Stimulated activated effector memory CD8-positive, alpha-beta T cell treated with anti-CD3 and anti-CD28 coated beads, Interleukin-12 subunit alpha, Interleukin-12 subunit beta, amount 100 ng/mL, for 72 hours (primary cell): ENCODE measurements around the gene ABCC8.

Source experiments
- ATAC-seq: fragments of 150-1000 bp; cut with Tn5 transposase; 2 replicates; pipeline ENCODE4 v1.10.0; 2021
- DNase-seq, 2 donors: peaks; one replicate each; pipeline ENCODE4 v3.0.0; 2021 to 2022; ENCODE audit warnings: low spot score in 2 of 2
- H3K27ac Mint-ChIP-seq: one replicate; pipeline ENCODE4 v1.8.0; 2022; ENCODE audit warnings: mild to moderate bottlenecking, mixed read lengths
- H3K36me3 Mint-ChIP-seq: one replicate; pipeline ENCODE4 v1.8.0; 2022; ENCODE audit warnings: mild to moderate bottlenecking, mixed read lengths
- H3K4me1 Mint-ChIP-seq: one replicate; pipeline ENCODE4 v1.8.0; 2022; ENCODE audit warnings: mixed read lengths
- H3K4me3 Mint-ChIP-seq: one replicate; pipeline ENCODE4 v1.8.0; 2022; ENCODE audit warnings: mild to moderate bottlenecking, mixed read lengths
- H3K9me3 Mint-ChIP-seq: one replicate; pipeline ENCODE4 v1.8.0; 2022; ENCODE audit warnings: mixed read lengths

Gene ABCC8

GRCh38 chr11:17476317-17477083 is at the start of gene ABCC8:
Gene ABCC8, minus strand, starts transcription at chr11:17476845. Its CDS starts 69 bp downstream, at chr11:17476776.
- ATAC-seq (no peak), DNase-seq (no peak)
- no peaks in the 10 kb centered on the region for H3K4me1 Mint-ChIP-seq
- H3K9me3 Mint-ChIP-seq, result no peaks in the 10 kb centered on the region
- no peak within 1 kb of the TSS for H3K4me3 Mint-ChIP-seq
- H3K27ac Mint-ChIP-seq, result no peak within 1 kb of the TSS
- H3K36me3 Mint-ChIP-seq, result no peaks in the 10 kb centered on the region

- no peak for DNase-seq
- ATAC-seq, result no peak
- Mint-ChIP-seq H3K4me1 (no peaks in the 10 kb centered on the region), H3K4me3 (no peak overlapping the region), H3K27ac (no peak overlapping the region), H3K36me3 (no peaks in the 10 kb centered on the region), H3K9me3 (no peaks in the 10 kb centered on the region)
These were observed 49.7 kb upstream of the ABCC8 start for GRCh38 chr11:17526326-17526725.

- DNase-seq, result no peak
- no peak for ATAC-seq
- Mint-ChIP-seq H3K27ac (no peak overlapping the region), H3K9me3 (no peaks in the 10 kb centered on the region), H3K4me3 (no peak overlapping the region), H3K36me3 (no peaks in the 10 kb centered on the region), H3K4me1 (no peaks in the 10 kb centered on the region)
These were observed 48.9 kb upstream of the ABCC8 start for GRCh38 chr11:17525570-17525969.

GRCh38 chr11:17524221-17524620 is 47.6 kb upstream of the ABCC8 start:
- no peak overlapping the region for H3K27ac Mint-ChIP-seq
- DNase-seq (no peak), ATAC-seq (no peak)
- no peaks in the 10 kb centered on the region for H3K9me3 Mint-ChIP-seq
- no peaks in the 10 kb centered on the region for H3K4me1 Mint-ChIP-seq
- H3K36me3 Mint-ChIP-seq, result no peaks in the 10 kb centered on the region
- H3K4me3 Mint-ChIP-seq, result no peak overlapping the region

- no peaks in the 10 kb centered on the region for H3K36me3 Mint-ChIP-seq
- no peaks in the 10 kb centered on the region for H3K4me1 Mint-ChIP-seq
- no peak overlapping the region for H3K27ac Mint-ChIP-seq
- H3K4me3 Mint-ChIP-seq, result no peak overlapping the region
- ATAC-seq (no peak), DNase-seq (no peak)
- no peaks in the 10 kb centered on the region for H3K9me3 Mint-ChIP-seq
These were observed 46.0 kb upstream of the ABCC8 start for GRCh38 chr11:17522655-17523054.

GRCh38 chr11:17521106-17521900 is 44.7 kb upstream of the ABCC8 start:
- Mint-ChIP-seq H3K36me3 (no peaks in the 10 kb centered on the region), H3K9me3 (no peaks in the 10 kb centered on the region), H3K27ac (no peak overlapping the region), H3K4me3 (no peak overlapping the region), H3K4me1 (no peaks in the 10 kb centered on the region)
- DNase-seq (no peak), ATAC-seq (no peak)

- Mint-ChIP-seq H3K4me1 (no peaks in the 10 kb centered on the region), H3K36me3 (no peaks in the 10 kb centered on the region), H3K4me3 (no peak overlapping the region), H3K9me3 (no peaks in the 10 kb centered on the region), H3K27ac (no peak overlapping the region)
- ATAC-seq, result no peak
- DNase-seq, result no peak
These were observed 42.6 kb upstream of the ABCC8 start for GRCh38 chr11:17519061-17519885.

GRCh38 chr11:17518366-17518765 is 41.7 kb upstream of the ABCC8 start:
- Mint-ChIP-seq H3K9me3 (no peaks in the 10 kb centered on the region), H3K4me1 (peaks cover 5% of the 10 kb centered on the region), H3K36me3 (no peaks in the 10 kb centered on the region), H3K4me3 (no peak overlapping the region), H3K27ac (no peak overlapping the region)
- ATAC-seq (no peak), DNase-seq (no peak)

- Mint-ChIP-seq H3K9me3 (no peaks in the 10 kb centered on the region), H3K36me3 (no peaks in the 10 kb centered on the region), H3K27ac (no peak overlapping the region), H3K4me1 (peaks cover 6% of the 10 kb centered on the region), H3K4me3 (no peak overlapping the region)
- DNase-seq (no peak), ATAC-seq (no peak)
These were observed 40.5 kb upstream of the ABCC8 start for GRCh38 chr11:17517186-17517585.

GRCh38 chr11:17516551-17517150 is 40.0 kb upstream of the ABCC8 start:
- no peak overlapping the region for H3K27ac Mint-ChIP-seq
- no peaks in the 10 kb centered on the region for H3K36me3 Mint-ChIP-seq
- H3K4me1 Mint-ChIP-seq, result peaks cover 6% of the 10 kb centered on the region
- no peaks in the 10 kb centered on the region for H3K9me3 Mint-ChIP-seq
- ATAC-seq (no peak), DNase-seq (no peak)
- no peak overlapping the region for H3K4me3 Mint-ChIP-seq

GRCh38 chr11:17515443-17516176 is 39.0 kb upstream of the ABCC8 start:
- Mint-ChIP-seq H3K36me3 (no peaks in the 10 kb centered on the region), H3K4me3 (no peak overlapping the region), H3K9me3 (no peaks in the 10 kb centered on the region), H3K4me1 (peaks cover 6% of the 10 kb centered on the region), H3K27ac (no peak overlapping the region)
- DNase-seq, result no peak
- no peak for ATAC-seq

- DNase-seq (no peak), ATAC-seq (no peak)
- no peak overlapping the region for H3K27ac Mint-ChIP-seq
- peaks cover 6% of the 10 kb centered on the region for H3K4me1 Mint-ChIP-seq
- no peaks in the 10 kb centered on the region for H3K9me3 Mint-ChIP-seq
- H3K36me3 Mint-ChIP-seq, result no peaks in the 10 kb centered on the region
- no peak overlapping the region for H3K4me3 Mint-ChIP-seq
These were observed 37.8 kb upstream of the ABCC8 start for GRCh38 chr11:17514476-17514875.

- DNase-seq (no peak), ATAC-seq (peak; percentile 78)
- no peak overlapping the region for H3K27ac Mint-ChIP-seq
- no peak overlapping the region for H3K4me3 Mint-ChIP-seq
- no peaks in the 10 kb centered on the region for H3K9me3 Mint-ChIP-seq
- H3K36me3 Mint-ChIP-seq, result no peaks in the 10 kb centered on the region
- H3K4me1 Mint-ChIP-seq, result peaks cover 6% of the 10 kb centered on the region
These were observed 37.2 kb upstream of the ABCC8 start for GRCh38 chr11:17513853-17514252.

GRCh38 chr11:17512101-17512500 is 35.5 kb upstream of the ABCC8 start:
- no peak for ATAC-seq
- Mint-ChIP-seq H3K4me1 (peaks cover 6% of the 10 kb centered on the region), H3K27ac (no peak overlapping the region), H3K36me3 (no peaks in the 10 kb centered on the region), H3K9me3 (no peaks in the 10 kb centered on the region), H3K4me3 (no peak overlapping the region)
- DNase-seq, result no peak
